Frontal cortex (tissue), 4 donors: ENCODE data around the gene BEND7. TPM values are rescaled to one million over a fixed set of nuclear protein-coding genes. Genes with fewer than 3 reads are reported as not detected.

Experiments used
- DNase-seq, 2 donors: peaks; one replicate each; pipeline ENCODE4 v3.0.0; 2012; ENCODE audit warnings: low spot score in 2 of 2
- FAIRE-seq: peaks from 2 replicates; lab custom pipeline; 2012; peaks lifted over from hg19 to GRCh38; lab: Jason Lieb, UNC
- total RNA-seq: library from RNA; depleted of rRNA; stranded (reverse); fragments of >200 nt; gene quantifications from one replicate; pipeline ENCODE4 v1.2.3, GENCODE V29; 2014
- donor health status: control.
- donor health status: control.
- donor health status: control.

BEND7 gene
- total RNA-seq, 1 donor from 2014 or later = 9.8 TPM

DNA sequence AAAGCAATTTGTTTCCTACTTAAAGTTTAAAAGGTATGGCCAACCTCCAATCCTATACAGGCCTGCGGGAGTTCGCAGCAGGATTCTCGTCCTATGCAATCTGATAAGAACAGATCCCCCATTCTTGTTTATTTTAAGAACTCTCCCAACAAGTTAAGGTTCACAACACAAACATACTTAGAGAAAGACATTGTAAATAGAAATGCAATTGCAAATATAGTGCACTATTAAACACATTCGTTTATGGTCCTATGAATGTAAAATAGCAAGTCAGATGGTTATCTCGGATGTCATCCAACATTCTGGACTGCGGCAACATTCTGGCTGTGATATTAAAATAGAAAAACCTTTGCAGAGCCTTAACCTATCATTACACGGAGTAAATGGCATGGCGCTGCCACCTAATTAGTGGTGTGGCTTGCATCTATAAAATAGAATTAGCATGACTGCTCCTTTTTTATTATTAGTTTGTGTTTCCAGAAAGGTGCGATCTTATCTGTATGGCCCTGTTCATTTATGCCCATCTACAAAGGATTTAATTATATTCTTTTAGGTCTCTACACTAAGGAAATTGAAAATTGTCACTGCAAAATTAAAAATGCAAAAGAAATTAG is 37.0 kb downstream of the BEND7 start:
- FAIRE-seq (no peak), DNase-seq (no peak)

- FAIRE-seq (no peak), DNase-seq (no peak)
Observed at GRCh38 chr10:13490503-13490902, 38.3 kb downstream of the BEND7 start.

DNA sequence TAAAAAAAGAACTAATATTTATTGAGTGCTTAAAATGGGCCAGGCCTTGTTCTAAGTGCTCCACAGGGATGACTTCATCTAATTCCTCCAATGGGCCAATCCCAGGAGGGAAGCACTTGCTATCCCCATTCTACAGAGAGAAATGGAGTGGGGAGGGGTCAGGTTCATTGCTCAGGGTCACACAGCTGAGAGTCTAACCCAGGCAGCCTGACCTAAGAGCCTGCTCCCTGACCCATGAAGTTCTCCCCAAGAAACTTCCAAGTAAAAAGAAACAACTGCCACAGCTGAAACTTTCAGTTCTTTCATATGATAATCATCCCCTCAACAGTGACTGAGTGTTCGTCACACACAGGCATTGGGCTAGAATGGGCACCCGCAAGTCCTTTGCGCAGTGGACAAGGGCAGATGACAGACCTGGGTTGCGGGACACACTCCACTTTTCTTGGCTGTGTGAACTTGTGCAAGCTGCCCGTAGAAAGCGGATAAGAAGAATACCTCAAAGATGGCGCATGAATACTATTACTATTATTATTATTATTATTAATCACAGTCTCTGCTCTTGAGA is 39.7 kb downstream of the BEND7 start:
- FAIRE-seq (no peak), DNase-seq (no peak)

DNA sequence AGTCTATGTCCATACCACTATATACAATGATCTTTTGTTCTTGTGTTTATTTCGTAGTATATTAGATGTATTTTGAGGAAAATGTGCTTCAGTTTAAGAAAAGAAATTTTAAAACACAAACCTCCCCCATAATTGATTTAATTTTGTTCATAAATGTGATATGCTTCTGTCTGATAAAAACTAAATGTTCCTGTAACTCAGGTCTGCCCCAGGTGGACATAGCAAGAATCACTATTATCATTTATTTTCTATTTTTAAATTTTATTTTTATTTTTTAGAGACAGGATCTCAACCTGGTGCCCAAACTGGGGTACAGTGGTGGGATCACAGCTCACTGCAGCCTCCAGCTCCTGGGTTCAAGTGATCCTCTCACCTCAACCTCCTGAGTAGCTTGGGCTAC is 43.2 kb downstream of the BEND7 start:
- no peak for DNase-seq
- no peak for FAIRE-seq

DNA sequence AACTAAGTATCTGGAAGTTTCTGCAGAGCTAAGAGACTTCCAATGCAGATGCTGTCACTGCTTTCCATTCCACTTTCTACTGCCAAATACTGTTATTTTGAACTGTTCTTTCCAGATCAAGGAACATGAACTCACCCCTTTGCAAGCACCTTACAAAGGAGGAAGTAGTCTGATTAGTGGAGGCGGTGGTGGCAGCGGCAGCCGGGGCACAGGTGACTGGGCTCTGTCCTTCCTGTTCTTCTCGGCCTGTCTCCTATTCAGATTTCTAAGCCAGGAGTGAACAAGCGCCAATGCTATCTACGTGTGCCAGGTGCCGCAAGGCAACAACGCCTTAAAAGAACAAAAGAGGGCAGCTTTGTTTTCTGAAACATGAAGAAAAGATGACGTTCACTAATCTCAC is 44.9 kb downstream of the BEND7 start:
- FAIRE-seq = no peak

GRCh38 chr10:13483073-13483472 is 45.7 kb downstream of the BEND7 start:
- DNase-seq = no peak

More for the DNA sequence above, 44.9 kb downstream of the BEND7 start:
- DNase-seq = no peak

DNA sequence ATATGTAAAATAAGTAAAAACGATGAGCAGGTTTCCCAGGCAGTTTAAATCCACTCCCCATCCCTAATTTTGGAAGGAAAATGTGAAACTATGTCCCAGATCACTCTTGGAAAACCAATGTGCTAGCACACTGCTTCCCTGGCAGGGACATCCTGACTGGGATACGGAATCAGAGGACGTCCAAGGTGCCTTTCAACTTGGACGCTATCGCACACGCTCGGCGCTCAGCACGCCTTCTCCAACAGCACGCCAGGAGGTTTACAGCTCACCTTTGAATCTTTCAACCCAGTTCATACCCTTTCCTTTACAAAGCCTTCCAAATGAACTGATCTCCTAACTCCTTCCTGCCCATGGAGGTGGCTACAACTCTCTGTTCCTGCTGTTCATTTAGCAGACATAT is 47.1 kb downstream of the BEND7 start:
- no peak for DNase-seq
- FAIRE-seq = no peak

More at GRCh38 chr10:13483073-13483472, 45.7 kb downstream of the BEND7 start:
- no peak for FAIRE-seq

- FAIRE-seq (no peak), DNase-seq (no peak)
Observed at GRCh38 chr10:13475124-13475523, 53.7 kb downstream of the BEND7 start.

- FAIRE-seq = no peak
Observed at GRCh38 chr10:13473986-13474385, 54.8 kb downstream of the BEND7 start.

DNA sequence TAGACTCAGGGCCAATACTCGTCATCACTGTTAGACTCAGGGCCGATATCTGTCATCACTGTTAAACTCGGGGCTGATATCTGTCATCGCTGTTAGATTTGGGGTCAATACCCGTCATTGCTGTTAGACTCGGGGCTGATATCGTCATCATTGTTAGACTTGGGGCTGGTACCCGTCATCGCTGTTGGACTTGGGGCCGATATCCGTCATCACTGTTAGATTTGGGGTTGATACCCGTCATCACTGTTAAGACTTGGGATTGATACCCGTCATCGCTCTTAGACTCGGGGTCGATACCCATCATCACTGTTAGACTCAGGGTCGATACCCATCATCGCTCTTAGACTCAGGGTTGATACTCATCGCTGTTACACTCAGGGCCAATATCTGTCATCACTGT is 56.5 kb downstream of the BEND7 start:
- DNase-seq = no peak
- no peak for FAIRE-seq

More at GRCh38 chr10:13473986-13474385, 54.8 kb downstream of the BEND7 start:
- no peak for DNase-seq

DNA sequence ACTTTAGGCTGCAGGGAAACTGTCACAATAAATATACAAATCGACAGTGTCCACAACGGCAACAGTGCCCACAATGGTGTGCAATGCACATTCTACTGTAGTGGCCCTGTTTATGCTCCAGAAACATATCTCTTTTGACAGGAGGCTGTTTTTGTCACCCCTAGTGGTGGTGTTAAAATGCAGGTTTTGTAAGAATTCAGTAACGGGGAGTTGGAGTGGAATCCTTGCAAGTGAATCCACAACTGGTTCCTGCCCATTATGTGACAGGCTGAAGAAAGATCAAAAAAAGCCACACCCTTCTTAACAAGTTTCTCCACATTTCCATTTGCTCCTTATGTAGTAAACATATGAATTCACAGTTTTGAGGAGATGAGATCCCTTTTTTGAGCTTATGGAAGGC is 58.5 kb downstream of the BEND7 start:
- FAIRE-seq (no peak), DNase-seq (no peak)

DNA sequence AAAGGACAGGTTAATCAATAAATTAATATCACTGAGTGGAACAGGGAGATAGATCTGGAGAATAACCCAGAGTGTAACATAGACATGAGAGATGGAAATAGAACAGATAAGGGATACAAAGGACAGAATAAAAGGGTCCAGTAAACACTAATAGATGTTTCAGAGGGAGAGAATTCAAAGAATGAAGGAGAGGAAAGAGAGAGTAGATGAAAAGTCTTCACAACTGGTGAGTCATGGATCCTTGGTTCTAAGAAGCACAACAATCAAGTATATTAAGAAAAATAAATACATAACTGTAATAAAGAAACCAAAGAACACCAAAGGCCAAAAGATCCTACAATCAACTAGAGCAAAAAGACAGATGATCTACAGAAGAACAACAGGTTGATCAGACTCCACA is 66.3 kb downstream of the BEND7 start:
- no peak for FAIRE-seq
- no peak for DNase-seq

- DNase-seq = no peak
- FAIRE-seq = no peak
Observed at GRCh38 chr10:13458687-13459012, 70.2 kb downstream of the BEND7 start.

GRCh38 chr10:13457958-13458686 is 70.7 kb downstream of the BEND7 start:
- FAIRE-seq (no peak), DNase-seq (no peak)

GRCh38 chr10:13453896-13454295 is 74.9 kb downstream of the BEND7 start:
- DNase-seq (no peak), FAIRE-seq (no peak)

DNA sequence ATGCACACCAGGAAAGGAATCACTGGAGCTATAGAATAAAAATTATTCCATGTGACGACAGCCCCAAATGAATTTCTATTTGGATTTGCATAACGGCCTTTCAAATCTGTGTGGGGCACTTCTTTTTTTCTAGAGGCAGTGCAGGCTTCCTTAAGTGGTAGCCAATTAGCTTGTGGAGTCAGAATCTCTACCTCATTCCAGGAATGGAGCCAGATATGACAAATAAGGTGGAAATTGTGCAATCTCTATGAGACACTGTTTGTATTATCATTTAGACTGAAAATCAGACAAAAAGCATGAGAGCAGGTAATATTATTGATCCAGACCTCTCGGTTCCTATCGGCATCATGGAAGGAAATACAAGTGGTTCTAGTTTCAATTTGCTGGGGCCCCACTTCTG is 78.7 kb downstream of the BEND7 start:
- DNase-seq = no peak
- FAIRE-seq = no peak

DNA sequence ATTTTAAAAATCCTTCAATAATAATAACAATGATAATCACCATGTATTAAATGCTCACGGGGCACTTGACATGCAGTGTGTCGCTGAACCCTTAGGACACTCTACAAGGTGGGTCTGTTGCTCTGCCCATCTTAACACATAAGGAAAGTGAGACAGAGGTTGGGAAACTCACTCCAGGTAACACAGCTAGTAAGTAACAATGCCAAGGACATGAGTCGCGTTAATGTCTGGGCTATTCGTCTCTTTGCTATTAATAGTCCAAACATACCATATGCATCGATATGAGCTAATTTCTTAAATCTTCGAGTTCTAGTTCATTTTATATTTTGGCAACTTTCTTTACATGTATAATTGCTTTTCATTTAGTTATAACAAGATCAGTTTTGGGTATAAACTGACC is 79.5 kb downstream of the BEND7 start:
- FAIRE-seq (no peak), DNase-seq (no peak)

GRCh38 chr10:13448216-13448615 is 80.6 kb downstream of the BEND7 start:
- DNase-seq = no peak
- no peak for FAIRE-seq

DNA sequence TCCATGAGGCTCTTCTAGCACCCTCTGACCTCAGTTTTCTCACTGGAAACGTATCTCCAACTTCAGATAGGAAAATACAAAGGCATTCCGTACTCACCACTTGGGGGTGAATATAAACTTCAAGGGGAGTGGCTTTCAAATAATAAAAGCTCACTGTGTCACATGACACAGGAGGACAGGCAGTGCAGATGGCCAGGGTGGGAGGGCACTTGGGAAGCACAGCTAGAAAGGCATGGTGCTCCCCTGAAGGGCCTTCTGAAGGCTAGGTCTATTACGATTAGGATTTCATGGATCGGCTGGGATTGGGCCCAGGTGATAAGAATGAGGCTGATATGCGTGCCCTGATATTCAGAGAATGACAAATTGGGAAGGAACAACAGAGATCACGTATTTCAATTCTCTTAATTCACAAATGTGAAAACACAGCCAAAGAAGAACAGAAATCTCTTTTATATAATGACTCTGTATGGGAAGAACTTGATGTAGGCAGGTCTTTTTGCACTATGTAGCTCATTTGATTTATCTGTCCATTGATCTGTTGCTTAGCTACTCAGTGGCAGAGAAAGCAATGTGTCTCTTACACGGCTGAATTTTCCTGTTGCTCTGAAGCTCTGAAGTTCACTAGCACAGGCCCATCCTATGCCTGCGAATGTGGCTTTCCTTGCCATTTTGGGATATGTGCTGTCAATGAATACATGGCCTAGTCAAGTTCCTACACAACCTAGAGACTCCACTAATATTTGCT is 83.0 kb downstream of the BEND7 start:
- DNase-seq (no peak), FAIRE-seq (no peak)

DNA sequence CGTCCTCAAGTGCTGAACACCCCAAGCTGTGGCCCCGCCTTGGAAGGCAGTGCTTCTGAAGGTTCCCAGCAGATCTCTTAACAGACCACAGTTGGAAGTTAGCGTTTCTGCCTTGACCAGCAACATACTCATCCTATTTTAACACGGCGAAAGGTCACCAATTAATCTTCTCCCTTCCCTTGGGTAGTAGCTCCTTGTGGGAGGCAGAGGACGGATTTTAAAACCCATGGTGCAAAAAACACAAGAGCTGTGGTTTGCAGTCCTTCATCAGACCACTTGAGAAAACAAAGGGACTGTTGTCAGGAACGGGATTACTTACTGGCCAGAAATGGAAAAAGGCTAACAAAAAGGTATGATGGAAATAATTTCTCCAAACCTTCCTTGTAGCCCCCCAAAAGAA is 87.3 kb downstream of the BEND7 start:
- FAIRE-seq (no peak), DNase-seq (no peak)
